AG04450 (cell line): ENCODE measurements around the gene SPATA46. TPM values are rescaled to one million over a fixed set of nuclear protein-coding genes. Genes with fewer than 3 reads are reported as not detected.

Experiments
- CTCF ChIA-PET: fragments of 300-600, 350-600 bp; formaldehyde crosslinking; extraction: SDS; loops from one replicate; lab custom pipeline; 2022; ENCODE audit warnings: antibody characterized with exemption, inconsistent platforms; lab: Charles Lee
- POLR2A ChIA-PET: fragments of 350-600 bp; formaldehyde crosslinking; extraction: SDS; loops from one replicate; lab custom pipeline; 2021; ENCODE audit warnings: antibody characterized with exemption, inconsistent platforms; lab: Yijun Ruan, JAX
- DNase-seq: peaks from one replicate; pipeline ENCODE4 v3.0.0-alpha.2; 2011; ENCODE audit warnings: low read depth, low spot score
- H3K27ac ChIP-seq: one replicate; pipeline ENCODE4 v1.5.1; 2012; ENCODE audit warnings: low read depth, low read length, control low read depth
- H3K27me3 ChIP-seq: one replicate; pipeline ENCODE4 v1.6.0; 2012; ENCODE audit warnings: low read length; ENCODE audit not compliant: control insufficient read depth, insufficient read depth
- H3K4me3 ChIP-seq: 2 replicates; pipeline ENCODE4 v1.5.1; 2011; ENCODE audit warnings: mild to moderate bottlenecking, low read depth, low read length, control low read depth
- H3K9me3 ChIP-seq: 2 replicates; pipeline ENCODE4 v1.5.1; 2012; ENCODE audit warnings: low read length; ENCODE audit not compliant: control insufficient read depth, insufficient read depth
- polyA plus RNA-seq: library from polyadenylated mRNA; depleted of rRNA; stranded (reverse); fragments of >200 nt; gene quantifications from 2 replicates; pipeline ENCODE4 v1.2.3, GENCODE V29; 2011
- TF ChIP-seq, protein P1 (sequence below): IDR thresholded peaks from 2 replicates; pipeline ENCODE4 v1.5.1; 2011; ENCODE audit warnings: low read depth, low read length, control low read depth, inconsistent platforms

Gene SPATA46
- polyA plus RNA-seq, 1 experiment: not detected

DNA sequence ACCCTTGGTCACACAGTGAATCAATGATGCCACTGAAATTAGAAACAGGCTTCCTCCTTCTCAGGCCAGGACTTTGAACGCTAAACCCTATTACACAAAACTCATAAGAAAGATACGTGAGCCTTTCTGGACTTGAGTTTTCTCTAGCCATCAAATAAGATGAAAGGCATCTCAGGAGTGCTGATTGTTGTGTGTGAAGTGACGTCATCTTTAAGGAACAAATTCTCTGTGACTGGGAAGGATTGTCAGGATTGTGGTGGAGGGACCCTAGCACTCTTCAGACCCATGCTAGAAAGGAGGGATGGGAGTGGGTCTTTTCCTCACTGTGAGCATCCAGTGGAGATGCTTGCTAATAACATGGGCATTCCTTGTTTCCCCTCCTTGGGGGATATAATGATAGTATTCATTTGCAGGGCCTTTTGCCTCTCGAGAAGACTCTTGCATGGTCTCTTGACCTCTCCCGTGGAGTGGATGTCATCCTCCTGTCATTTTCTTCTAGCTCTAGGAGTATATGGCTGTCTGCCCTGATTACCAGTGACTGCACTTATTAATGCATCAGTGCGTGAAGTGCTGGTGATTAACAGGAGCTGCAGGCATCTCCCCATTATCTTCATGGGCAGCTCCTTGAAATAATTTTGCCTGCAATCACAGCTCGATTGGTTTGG, 39.9 kb downstream of the SPATA46 start:
- no peak overlapping the region for H3K27ac ChIP-seq
- TF ChIP-seq, protein P1, sequence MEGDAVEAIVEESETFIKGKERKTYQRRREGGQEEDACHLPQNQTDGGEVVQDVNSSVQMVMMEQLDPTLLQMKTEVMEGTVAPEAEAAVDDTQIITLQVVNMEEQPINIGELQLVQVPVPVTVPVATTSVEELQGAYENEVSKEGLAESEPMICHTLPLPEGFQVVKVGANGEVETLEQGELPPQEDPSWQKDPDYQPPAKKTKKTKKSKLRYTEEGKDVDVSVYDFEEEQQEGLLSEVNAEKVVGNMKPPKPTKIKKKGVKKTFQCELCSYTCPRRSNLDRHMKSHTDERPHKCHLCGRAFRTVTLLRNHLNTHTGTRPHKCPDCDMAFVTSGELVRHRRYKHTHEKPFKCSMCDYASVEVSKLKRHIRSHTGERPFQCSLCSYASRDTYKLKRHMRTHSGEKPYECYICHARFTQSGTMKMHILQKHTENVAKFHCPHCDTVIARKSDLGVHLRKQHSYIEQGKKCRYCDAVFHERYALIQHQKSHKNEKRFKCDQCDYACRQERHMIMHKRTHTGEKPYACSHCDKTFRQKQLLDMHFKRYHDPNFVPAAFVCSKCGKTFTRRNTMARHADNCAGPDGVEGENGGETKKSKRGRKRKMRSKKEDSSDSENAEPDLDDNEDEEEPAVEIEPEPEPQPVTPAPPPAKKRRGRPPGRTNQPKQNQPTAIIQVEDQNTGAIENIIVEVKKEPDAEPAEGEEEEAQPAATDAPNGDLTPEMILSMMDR: no peak
- no peak overlapping the region for H3K4me3 ChIP-seq
- no peak for DNase-seq
- ChIA-PET POLR2A (no interaction called here), CTCF (no interaction called here)
- peaks cover 22% of the 10 kb centered on the region for H3K27me3 ChIP-seq
- H3K9me3 ChIP-seq: no peaks in the 10 kb centered on the region

DNA sequence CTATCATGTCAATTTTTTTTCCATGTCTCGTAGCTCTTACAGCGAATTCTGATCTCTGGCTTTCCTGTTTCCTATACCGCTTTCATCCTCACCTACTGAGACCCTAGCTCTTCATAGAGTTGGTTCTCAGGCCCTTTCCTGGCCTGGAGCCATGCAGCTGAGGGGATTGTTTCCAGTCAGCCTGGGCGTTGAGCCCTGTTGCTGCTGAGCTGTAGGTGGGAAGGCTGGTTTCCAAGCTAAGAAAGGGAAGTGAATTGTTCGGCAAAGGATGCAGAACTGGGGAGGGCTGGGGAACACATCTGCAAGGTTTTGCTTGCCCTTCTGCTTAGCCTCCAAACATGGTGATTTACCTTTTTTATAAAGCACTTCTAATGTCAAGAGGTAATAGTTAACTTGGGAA, 41.5 kb downstream of the SPATA46 start:
- Histone ChIP-seq H3K27ac (no peak overlapping the region), H3K4me3 (no peak overlapping the region), H3K9me3 (no peaks in the 10 kb centered on the region), H3K27me3 (peaks cover 24% of the 10 kb centered on the region)
- TF ChIP-seq, protein P1: no peak
- CTCF ChIA-PET: interaction anchor here (1.1 kb wide), 1 partner anchor 279 kb away, joined by 4 read pairs; no protein-coding TSS in a partner anchor
- POLR2A ChIA-PET: no interaction called here
- no peak for DNase-seq

DNA sequence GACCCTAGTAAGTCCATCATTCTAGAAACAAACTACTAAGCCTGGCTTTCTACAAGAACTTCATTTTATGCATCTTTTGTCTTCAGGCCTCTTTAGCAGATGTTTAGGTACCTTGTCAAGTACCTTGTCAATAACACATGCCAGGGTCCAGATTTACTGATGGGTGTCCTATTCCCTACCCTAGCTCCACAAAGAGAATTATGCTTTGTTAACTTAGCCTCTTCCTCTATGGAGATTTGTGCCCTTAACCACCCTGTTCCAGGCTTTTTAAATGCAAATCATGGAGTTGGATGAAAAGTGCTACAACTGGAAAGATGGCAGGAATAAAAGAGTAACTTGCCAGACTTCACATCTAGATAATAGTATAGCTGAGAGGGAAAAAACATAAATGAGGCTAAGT, 42.7 kb downstream of the SPATA46 start:
- peaks cover 24% of the 10 kb centered on the region for H3K27me3 ChIP-seq
- TF ChIP-seq, protein P1: no peak
- no peak for DNase-seq
- no peaks in the 10 kb centered on the region for H3K9me3 ChIP-seq
- no peak overlapping the region for H3K27ac ChIP-seq
- ChIA-PET CTCF (no interaction called here), POLR2A (no interaction called here)
- H3K4me3 ChIP-seq: no peak overlapping the region

DNA sequence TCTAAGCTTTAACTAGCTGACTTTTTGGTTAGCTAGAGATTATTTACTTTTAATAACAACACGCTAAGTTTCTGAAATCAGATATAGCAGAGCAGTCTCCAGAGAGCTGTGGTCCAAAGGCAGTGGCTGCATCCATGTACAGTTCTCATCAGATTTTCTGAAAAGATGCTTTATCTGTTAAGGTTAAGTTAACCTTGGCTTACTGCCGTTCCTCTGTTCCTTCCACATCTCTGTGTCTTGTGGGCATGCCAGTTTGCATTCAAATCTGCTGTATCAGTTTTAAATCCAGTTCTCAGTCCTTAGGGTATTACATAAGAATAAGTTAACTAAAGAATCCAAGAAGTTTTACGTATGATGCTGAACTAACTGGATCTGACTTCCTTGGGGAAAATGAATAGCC, 46.8 kb downstream of the SPATA46 start:
- DNase-seq: no peak
- TF ChIP-seq, protein P1: no peak
- Histone ChIP-seq H3K27me3 (peaks cover 18% of the 10 kb centered on the region), H3K27ac (no peak overlapping the region), H3K4me3 (no peak overlapping the region), H3K9me3 (no peaks in the 10 kb centered on the region)
- ChIA-PET POLR2A (no interaction called here), CTCF (no interaction called here)

DNA sequence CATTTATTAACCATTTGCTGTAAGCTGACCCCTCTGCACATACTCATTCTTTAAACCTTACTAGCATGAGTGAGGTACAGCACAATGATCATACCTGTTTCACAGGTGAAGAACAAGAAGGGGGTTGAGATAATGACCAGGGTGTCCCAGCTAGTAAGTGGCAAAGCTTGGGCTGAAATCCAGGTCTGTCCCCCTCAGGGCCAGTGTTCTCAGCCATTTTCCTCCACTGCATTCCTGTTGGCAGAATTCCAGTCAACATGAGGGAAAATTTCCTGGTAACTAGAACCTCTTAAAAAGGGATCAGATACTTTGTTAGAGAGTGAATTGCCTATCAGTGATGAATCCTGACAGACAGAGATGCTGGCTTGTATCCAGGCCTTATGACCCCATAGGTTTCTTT, 48.1 kb downstream of the SPATA46 start:
- Histone ChIP-seq H3K4me3 (no peak overlapping the region), H3K27me3 (peaks cover 20% of the 10 kb centered on the region), H3K27ac (no peak overlapping the region), H3K9me3 (no peaks in the 10 kb centered on the region)
- POLR2A ChIA-PET: no interaction called here
- TF ChIP-seq, protein P1: no peak
- CTCF ChIA-PET: no interaction called here
- DNase-seq: no peak
